GM19395 (cell line): ENCODE measurements around the gene ANGPTL3.
"Not testable (repeated sequence)": the region's sequence is repeated elsewhere in the genome, so short reads cannot be mapped to it uniquely, and the experiment has no call there.

Experiments
- ATAC-seq: cut with Tn5 transposase; IDR thresholded peaks from one replicate; pipeline ENCODE4 v1.9.1; 2021; ENCODE audit warnings: mild to moderate bottlenecking, moderate library complexity; ENCODE audit not compliant: unreplicated experiment

Gene ANGPTL3, protein sequence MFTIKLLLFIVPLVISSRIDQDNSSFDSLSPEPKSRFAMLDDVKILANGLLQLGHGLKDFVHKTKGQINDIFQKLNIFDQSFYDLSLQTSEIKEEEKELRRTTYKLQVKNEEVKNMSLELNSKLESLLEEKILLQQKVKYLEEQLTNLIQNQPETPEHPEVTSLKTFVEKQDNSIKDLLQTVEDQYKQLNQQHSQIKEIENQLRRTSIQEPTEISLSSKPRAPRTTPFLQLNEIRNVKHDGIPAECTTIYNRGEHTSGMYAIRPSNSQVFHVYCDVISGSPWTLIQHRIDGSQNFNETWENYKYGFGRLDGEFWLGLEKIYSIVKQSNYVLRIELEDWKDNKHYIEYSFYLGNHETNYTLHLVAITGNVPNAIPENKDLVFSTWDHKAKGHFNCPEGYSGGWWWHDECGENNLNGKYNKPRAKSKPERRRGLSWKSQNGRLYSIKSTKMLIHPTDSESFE

DNA sequence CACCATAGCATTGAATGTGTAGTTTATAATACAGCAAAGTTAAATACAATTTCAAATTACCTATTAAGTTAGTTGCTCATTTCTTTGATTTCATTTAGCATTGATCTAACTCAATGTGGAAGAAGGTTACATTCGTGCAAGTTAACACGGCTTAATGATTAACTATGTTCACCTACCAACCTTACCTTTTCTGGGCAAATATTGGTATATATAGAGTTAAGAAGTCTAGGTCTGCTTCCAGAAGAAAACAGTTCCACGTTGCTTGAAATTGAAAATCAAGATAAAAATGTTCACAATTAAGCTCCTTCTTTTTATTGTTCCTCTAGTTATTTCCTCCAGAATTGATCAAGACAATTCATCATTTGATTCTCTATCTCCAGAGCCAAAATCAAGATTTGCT, at the start of gene ANGPTL3:
Gene ANGPTL3, plus strand, starts transcription at position 240 of the 400 bp plus-strand sequence. Its CDS starts 47 bp downstream, at position 287.
- no peak for ATAC-seq

DNA sequence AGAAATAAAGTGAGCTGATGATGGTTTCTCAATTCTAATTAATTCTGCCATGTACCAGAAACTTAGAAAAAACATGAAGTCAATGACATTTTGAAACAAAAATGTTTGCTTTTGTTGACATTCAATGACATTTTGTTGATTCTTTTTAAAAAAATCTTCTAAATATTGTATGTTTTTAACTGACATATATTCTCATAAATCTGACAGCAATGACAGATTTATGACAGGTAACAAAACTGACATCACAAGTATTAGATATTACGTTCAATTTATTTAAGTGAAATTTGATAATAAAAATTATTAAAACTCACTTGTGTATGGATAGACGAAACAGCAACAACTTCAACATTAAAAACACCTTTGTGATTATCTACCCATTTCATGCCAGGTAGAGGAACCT, 36.0 kb upstream of the ANGPTL3 start:
- ATAC-seq, result no peak

DNA sequence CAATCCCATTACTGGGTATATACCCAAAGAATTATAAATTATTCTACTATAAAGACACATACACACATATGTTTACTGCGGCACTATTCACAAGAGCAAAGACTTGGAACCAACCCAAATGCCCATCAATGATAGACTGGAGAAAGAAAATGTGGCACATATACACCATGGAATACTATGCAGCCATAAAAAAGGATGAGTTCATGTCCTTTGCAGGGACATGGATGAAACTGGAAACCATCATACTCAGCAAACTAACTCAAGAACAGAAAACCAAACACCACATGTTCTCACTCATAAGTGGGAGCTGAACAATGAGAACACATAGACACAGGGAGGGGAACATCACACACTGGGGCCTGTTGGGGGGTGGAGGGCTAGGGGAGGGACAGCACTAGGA, 30.1 kb upstream of the ANGPTL3 start:
- ATAC-seq, result not testable (repeated sequence)

DNA sequence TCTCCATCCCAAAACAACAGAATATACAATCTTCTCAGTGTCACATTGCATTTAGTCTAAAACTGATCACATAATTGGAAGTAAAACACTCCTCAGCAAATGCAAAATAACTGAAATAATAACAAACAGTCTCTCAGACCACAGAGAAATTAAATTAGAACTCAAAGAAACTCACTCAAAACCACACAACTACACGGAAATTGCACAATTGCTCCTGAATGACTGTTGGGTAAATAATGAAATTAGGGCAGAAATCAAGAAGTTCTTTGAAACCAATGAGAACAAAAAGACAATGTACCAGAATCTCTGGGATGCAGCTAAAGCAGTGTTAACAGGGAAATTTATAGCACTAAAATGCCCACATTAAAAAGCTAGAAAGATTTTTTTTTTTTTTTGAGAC, 29.4 kb upstream of the ANGPTL3 start:
- ATAC-seq, result not testable (repeated sequence)

DNA sequence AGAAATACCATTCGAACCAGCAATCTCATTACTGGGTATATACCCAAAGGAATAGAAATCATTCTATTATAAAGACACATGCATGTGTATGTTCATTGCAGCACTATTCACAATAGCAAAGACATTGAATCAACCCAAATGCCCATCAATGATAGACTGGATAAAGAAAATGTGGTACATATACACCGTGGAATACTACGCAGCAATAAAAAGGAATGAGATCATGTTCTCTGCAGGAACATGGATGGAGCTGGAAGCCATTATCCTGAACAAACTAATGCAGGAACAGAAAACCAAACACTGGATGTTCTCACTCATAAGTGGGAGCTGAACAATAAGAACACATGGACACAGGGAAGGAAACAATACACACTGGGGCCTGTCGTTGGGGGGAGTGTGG, 25.8 kb upstream of the ANGPTL3 start:
- ATAC-seq, result not testable (repeated sequence)

DNA sequence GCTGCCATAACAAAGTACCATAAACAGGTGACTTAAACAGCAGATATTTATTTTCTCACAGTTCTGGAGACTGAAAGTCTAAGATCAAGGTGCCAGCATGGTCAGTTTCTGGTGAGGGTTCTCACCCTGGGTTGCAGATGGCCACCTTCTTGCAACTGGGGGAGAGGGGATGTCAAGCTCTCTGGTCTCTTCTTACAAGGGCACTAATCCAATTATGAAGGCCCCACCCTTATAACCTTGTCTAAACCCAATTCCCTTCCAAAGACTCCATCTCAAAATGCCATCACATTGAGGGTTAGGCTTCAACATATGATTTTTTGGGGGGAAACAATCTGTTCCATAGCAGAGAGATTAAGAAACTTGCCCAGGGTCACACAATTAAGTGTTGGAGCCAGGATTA, 24.8 kb upstream of the ANGPTL3 start:
- no peak for ATAC-seq

DNA sequence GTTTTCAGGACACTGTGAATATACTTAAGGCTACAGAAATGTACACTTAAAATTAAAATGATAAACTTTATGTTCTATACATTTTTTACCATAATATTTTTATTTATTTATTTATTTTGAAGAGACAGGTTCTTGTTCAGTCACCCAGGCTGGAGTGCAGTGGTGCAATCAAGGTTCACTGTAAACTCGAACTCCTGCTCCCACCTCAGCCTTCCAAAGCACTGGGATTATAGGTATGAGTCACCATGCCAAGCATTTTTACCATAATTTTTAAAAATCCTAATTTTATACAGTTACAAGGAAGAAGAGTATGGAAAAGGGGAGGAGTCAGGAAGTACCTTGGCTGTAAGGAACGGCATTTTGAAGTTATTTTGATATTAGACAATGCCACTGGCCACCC, 23.6 kb upstream of the ANGPTL3 start:
- ATAC-seq, result no peak

DNA sequence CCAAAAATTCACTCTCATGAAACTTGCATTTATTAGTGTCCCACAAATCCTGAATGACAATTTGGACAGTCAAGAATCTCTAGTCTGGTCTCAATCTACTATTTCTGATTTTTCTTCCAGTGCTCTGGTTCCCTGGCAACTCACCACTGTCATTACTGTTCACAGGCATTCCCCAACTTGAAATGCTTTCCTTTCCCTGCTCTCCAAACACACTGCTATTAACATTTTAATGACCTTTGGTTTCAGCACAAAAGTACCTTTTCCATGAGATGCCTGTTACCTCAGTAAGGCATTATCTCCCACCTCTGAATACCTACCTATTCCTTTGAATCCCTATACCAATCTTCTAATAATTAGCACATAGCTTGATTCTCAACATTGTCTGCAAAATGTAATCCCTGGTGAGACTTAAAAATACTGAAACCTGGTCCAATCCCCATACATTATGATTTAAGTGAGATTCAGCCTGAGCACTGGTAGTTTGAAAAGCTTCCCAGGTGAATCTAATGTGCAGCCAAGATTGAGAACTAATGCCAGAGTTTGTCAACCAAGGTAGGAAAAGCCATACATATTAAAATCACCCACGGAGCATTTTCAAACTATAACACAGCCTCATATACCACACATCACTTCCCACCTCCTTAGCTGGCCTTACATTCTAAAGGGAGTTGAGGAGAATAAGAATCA, 11.7 kb upstream of the ANGPTL3 start:
- ATAC-seq, result no peak

DNA sequence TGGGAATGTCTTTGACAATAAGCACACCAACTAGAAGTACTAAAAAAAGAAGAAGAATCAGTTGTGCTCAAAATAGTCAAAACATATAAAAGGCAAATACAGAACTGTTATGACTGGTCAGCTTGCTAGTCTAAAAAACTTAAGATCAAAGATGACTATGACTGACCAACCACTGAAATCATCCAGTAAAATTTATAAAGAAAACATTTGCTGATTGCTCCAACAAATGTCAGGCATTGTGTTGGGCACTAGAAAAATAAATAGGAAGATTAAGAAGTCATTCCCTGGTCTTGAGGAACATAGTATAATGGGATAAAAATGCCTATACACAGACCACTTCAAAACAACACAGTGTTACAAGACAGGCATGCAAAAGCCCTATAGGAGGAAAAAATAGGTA, 9.3 kb upstream of the ANGPTL3 start:
- ATAC-seq, result no peak

DNA sequence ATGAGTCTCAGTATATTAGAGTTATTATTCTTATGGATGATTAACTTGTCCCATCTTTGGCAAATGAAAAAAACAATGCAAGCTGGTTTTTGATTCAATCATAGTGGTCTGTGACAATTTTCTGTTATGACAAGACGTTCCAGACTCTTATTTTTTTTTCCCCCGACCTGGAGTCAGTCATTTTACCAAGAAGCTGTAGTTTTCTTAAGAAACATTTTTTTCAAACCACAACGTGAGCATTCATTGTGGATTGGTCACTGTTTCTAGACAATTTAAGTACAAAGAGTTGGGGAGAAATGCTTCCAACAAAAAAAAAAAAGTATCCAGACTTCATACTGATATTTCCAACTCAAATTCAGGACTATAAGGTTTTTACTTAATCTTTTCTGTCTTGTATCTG, 8.0 kb upstream of the ANGPTL3 start:
- no peak for ATAC-seq

DNA sequence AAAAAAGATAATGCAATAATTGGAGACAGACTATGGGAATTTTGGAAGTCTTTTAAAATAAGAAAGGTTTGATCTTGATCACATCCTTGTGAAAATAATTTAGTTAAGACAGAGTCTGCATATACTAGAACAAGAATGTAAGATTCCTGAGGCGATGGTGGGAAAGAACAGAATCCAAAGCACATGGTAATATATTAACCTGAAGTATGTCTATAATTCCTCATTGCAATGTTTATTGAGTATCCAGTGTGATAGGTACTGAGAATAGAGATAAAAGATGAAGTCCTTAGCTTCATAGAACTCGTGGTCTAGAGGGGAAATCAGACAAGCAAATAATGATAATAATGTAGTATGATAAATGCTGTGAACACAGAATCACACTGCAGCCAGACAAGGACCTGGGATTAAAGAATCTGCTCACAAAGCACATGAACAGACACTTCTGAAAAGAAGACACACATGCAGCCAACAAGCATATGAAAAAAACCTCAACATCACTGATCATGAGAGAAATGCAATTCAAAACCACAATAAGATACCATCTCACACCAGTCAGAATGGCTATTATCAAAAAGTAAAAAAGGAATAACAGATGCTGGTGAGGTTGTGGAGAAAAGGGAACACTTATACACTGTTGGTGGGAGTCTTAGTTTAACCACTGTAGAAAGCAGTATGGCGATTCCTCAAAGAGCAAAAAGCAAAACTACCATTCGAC, 6.9 kb upstream of the ANGPTL3 start:
- no peak for ATAC-seq

DNA sequence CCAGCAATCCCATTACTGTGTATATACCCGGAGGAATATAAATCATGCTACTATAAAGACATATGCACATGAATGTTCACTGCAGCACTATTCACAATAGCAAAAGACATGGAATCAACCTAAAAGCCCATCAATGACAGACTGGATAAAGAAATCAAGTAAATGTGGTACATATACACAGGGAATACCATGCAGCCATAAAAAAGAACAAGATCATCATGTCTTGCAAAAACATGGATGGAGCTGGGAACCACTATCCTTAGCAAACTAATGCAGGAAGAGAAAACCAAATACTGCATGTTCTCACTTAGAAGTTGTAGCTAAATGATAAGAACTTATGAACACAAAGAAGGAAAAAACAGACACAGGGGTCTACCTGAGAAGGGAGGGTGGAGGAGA, 6.4 kb upstream of the ANGPTL3 start:
- ATAC-seq, result no peak

DNA sequence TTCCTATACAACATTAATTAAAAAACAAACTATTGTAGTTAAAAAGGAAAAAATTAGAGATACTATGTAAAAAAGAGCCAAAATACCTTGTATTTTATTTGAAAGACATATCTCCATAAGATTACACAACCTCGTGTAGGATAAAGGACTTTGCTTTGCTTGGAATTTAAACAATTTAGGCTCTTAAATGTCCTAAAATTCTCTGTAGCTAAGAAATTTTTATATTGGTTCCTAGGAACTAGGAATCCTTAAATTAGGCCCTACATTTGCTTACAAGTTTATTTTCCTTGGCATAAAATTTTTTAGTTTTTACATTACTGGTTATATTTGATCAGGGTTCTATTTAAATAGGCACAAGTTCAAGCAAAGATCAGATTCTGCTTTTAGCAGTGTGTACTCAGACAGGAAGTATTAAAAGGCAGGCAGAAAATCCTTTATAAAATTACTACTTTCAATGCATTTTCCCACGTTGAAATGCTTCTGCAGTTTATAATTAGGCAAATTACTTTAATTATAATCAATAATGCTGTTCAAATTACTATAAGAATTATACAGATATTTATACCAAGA, 3.4 kb upstream of the ANGPTL3 start:
- ATAC-seq, result no peak

DNA sequence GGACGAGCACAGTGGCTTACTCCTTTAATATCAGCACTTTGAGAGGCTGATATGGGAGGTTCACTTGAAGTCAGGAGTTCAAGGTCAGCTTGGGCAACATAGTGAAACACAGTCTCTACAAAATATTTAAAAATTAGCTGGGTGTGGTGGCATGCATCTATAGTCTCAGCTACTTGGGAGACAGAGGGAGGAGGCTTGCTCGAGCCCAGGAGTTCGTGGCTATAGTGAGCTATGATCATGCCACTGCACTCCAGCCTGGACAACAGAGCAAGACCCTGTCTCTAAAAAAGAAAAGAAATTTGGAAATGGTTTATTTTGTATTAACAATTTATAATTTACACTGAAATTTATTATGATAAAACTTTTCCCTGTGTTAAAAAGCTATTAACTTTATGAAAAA, 1.7 kb upstream of the ANGPTL3 start:
- no peak for ATAC-seq

DNA sequence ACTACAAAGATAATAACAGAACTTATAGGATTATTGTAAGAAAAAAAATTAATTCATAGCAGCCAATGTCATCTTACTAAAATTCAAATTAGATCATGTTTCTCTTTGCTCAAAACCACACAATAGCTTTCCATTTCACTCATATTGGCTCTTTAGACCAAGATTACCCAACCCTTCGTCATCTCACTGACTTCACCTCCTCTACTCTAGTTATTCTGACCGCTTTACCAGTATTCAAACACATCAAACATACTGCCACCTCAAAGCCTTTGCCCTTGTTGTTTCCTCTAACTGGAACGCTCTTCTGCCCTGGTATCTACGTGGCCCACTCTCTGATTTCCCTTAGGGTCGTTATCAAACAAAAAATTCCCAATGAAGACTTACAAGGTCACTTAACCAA, 1.7 kb downstream of the ANGPTL3 start:
- ATAC-seq, result no peak

DNA sequence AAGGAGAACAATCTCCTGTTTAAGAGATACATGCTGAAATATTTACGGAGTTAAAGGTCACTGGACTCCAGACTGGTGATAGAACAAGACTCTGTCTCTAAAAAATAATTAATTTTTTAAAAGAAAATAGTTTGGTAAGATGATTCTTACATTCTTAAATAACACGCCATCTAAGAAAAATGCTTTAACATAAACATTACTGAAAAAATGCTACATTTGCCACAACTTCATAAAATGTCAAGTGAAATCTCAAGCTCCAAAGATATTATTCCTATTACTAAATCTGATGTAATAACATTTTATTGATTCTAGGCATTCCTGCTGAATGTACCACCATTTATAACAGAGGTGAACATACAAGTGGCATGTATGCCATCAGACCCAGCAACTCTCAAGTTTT, 4.1 kb downstream of the ANGPTL3 start:
- ATAC-seq, result no peak

DNA sequence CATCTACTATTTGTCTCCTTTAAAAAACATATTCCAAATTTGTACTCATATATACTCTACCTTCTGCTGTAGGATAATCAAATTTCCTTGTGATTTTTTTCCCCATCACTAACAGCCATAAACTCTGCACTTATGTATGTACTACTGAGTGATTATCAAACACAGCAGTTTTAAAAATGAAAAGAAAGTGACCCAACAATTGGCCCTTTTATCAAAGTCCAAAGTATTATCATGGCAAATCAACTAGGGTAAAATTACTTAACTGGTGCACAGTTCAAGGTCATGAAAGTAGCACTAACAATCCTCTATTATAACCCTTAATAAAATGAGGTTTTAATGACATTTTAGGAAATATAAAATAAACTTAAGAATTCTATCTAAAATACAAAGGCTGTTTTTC, 11.6 kb downstream of the ANGPTL3 start:
- ATAC-seq, result no peak

DNA sequence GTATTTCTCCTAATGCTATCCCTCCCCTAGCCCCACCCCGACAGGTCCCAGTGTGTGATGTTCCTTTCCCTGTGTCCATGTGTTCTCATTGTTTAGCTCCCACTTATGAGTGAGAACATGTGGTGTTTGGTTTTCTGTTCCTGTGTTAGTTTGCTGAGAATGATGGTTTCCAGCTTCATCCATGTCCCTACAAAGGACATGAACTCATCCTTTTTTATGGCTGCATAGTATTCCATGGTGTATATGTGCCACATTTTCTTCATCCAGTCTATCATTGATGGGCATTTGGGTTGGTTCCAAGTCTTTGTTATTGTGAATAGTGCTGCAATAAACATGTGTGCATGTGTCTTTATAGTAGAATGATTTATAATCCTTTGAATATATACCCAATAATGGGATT, 13.3 kb downstream of the ANGPTL3 start:
- not testable (repeated sequence) for ATAC-seq

DNA sequence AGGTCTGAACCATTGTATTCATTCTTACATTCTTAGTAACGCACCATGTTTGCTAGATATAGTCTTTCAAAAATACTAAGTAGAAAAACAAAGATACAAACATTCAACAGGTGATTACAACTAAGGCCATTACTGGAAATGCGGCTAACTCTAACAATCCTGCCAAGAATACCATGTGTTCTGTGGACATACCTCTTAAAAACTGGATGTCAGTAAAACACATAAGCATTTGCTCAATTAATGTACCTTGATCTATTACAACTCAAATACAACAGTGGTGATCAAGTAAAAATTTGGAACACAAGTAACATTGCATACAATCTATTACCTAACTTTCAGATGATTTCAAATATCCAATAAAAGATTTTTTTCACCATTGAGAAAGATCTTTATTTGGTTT, 15.4 kb downstream of the ANGPTL3 start:
- ATAC-seq, result no peak

DNA sequence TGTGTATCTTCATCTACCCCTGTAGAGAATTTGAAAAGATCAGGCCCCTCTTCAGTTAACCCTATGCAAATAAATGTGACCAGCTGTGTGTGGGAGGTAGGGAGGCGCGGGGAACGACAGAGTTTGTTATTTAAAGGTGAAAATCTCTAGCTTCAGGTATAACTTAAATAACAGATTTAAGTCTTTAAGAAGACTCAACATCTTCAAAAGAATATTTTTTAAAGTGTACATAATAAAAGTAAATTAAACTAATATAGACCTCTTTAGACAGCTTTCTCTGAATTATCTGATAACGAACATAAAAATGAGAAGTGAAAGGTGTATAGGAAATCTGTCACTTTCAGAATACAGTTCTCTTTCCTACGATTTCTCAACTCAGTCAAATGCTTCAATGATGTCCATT, 16.0 kb downstream of the ANGPTL3 start:
- ATAC-seq, result peak; percentile 97

DNA sequence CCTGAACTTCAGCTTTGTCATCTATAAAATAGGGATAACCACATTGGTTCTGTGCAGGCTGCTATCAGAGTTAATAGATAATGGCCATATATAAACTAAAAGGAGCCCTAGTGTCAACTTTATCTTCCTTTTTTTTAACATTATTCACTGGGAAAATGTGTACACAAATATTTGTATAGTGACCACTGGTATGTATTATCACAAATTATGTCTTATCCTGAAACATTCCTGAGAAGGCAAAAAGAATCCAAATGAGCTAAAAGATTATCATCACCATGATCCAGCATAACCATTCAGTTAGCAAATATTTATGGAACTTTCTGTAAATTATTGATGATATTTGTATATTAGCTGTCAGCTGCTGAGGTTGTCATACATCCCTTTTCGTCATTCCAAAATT, 16.6 kb downstream of the ANGPTL3 start:
- ATAC-seq, result peak; percentile 5
